ENCODE measurements around the gene TMEM52.

Gene TMEM52

DNA sequence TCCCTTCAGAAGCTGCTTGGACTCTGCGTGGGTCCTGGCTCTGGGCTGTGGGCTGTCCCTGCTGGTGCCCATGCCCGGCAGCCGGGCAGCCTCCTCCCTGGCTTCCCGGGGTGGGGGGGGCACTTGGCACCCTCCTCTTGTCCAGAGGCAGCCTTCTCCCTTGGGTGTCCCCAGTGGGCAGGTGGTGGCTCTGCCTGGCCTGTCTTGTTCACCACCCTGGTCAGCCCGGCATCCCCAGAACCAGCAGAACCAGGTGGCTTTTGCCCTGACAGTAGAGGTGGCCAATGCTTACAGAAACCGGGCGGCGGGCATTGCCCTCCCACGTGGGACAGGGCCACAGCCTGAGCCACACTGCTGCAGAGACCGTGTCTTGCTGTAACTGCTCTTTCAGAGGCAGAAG is 46.5 kb upstream of the TMEM52 start:
- TF ChIP-seq, protein P1, sequence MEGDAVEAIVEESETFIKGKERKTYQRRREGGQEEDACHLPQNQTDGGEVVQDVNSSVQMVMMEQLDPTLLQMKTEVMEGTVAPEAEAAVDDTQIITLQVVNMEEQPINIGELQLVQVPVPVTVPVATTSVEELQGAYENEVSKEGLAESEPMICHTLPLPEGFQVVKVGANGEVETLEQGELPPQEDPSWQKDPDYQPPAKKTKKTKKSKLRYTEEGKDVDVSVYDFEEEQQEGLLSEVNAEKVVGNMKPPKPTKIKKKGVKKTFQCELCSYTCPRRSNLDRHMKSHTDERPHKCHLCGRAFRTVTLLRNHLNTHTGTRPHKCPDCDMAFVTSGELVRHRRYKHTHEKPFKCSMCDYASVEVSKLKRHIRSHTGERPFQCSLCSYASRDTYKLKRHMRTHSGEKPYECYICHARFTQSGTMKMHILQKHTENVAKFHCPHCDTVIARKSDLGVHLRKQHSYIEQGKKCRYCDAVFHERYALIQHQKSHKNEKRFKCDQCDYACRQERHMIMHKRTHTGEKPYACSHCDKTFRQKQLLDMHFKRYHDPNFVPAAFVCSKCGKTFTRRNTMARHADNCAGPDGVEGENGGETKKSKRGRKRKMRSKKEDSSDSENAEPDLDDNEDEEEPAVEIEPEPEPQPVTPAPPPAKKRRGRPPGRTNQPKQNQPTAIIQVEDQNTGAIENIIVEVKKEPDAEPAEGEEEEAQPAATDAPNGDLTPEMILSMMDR (IDR thresholded peaks at IDR 0.05; ENCODE audit: low read depth, low read length), result no peak
- TF ChIP-seq EZH2phosphoT487 (IDR thresholded peaks at IDR 0.05; ENCODE audit: low read depth), result no peak
- no peak overlapping the region for H2AFZ ChIP-seq (ENCODE audit: low read depth, low read length)
- no peaks in the 10 kb centered on the region for H3K4me1 ChIP-seq (ENCODE audit: low read length)
- no peaks in the 10 kb centered on the region for H3K9me3 ChIP-seq (ENCODE audit: insufficient read depth, low read length)
- H3K27ac ChIP-seq (ENCODE audit: low read length), result no peak overlapping the region
- H3K36me3 ChIP-seq (replicated peaks; ENCODE audit: low read depth, low read length), result no peaks in the 10 kb centered on the region
- no peak overlapping the region for H3K4me3 ChIP-seq (ENCODE audit: low read length)
- H3K9ac ChIP-seq (ENCODE audit: low read length), result no peak overlapping the region
- H3K79me2 ChIP-seq (ENCODE audit: low read length), result no peaks in the 10 kb centered on the region
- H3K4me2 ChIP-seq (ENCODE audit: low read length), result no peak overlapping the region
- H4K20me1 ChIP-seq (ENCODE audit: insufficient read depth, low read length), result no peaks in the 10 kb centered on the region
- peaks cover 7% of the 10 kb centered on the region; the same call in 1 of the 2 replicates for H3K27me3 ChIP-seq (ENCODE audit: low read depth, low read length)

DNA sequence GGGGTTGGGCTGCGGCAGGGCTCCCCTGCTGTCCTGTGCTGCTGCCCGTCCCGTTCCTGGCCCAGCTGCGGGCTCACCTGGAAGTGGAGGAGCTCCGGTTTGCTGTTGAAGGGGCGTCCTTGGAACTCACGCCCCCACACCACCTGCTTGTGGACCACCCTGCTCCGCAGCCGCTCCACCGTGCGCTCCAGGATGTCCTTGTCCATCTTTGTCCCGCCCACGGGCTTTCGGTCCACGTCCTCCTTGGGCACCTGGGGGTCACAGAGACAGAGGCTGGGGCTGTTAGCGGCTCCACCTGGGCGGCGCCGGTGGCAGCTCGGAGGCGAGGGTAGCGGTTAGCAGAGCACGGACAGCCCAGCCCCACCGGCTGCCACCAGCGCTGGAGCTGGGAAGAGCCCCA is 45.7 kb upstream of the TMEM52 start:
- H3K36me3 ChIP-seq (replicated peaks; ENCODE audit: low read depth, low read length), result no peaks in the 10 kb centered on the region
- H3K27me3 ChIP-seq (ENCODE audit: low read depth, low read length), result peaks cover 8% of the 10 kb centered on the region; the same call in 1 of the 2 replicates
- H3K9ac ChIP-seq (ENCODE audit: low read length), result no peak overlapping the region
- no peaks in the 10 kb centered on the region for H3K4me1 ChIP-seq (ENCODE audit: low read length)
- H3K79me2 ChIP-seq (ENCODE audit: low read length), result no peaks in the 10 kb centered on the region
- H4K20me1 ChIP-seq (ENCODE audit: insufficient read depth, low read length), result no peaks in the 10 kb centered on the region
- H3K4me2 ChIP-seq (ENCODE audit: low read length), result no peak overlapping the region
- H3K4me3 ChIP-seq (ENCODE audit: low read length), result no peak overlapping the region
- H3K9me3 ChIP-seq (ENCODE audit: insufficient read depth, low read length), result no peaks in the 10 kb centered on the region
- no peak overlapping the region for H3K27ac ChIP-seq (ENCODE audit: low read length)
- TF ChIP-seq EZH2phosphoT487 (IDR thresholded peaks at IDR 0.05; ENCODE audit: low read depth), result no peak
- TF ChIP-seq, protein P1 (IDR thresholded peaks at IDR 0.05; ENCODE audit: low read depth, low read length), result no peak
- H2AFZ ChIP-seq (ENCODE audit: low read depth, low read length), result no peak overlapping the region

DNA sequence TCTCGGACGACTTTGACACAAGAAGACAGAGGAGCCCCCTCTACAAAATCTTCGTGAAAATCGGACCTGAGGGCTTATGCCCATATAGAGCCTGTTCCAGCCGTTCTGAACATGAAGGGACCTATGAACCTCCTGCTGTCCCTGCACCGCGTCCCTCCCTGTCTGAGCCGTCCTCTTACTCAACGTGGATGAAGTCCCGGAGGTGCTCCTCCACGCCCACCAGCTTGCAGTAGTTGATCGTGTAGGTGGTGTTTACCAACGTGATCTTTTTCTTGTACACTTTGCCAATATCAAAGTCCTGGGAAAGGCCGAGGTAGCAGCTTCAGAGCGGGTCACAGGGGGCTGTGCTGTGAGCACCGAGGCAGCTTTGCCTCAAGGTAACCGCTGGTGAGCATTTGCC is 44.5 kb upstream of the TMEM52 start:
- no peaks in the 10 kb centered on the region for H3K79me2 ChIP-seq (ENCODE audit: low read length)
- no peak overlapping the region for H2AFZ ChIP-seq (ENCODE audit: low read depth, low read length)
- no peaks in the 10 kb centered on the region for H4K20me1 ChIP-seq (ENCODE audit: insufficient read depth, low read length)
- no peak overlapping the region for H3K9ac ChIP-seq (ENCODE audit: low read length)
- no peaks in the 10 kb centered on the region for H3K4me1 ChIP-seq (ENCODE audit: low read length)
- no peak overlapping the region for H3K27ac ChIP-seq (ENCODE audit: low read length)
- H3K4me3 ChIP-seq (ENCODE audit: low read length), result no peak overlapping the region
- no peaks in the 10 kb centered on the region for H3K9me3 ChIP-seq (ENCODE audit: insufficient read depth, low read length)
- H3K4me2 ChIP-seq (ENCODE audit: low read length), result no peak overlapping the region
- H3K36me3 ChIP-seq (replicated peaks; ENCODE audit: low read depth, low read length), result no peaks in the 10 kb centered on the region
- TF ChIP-seq, protein P1 (IDR thresholded peaks at IDR 0.05; ENCODE audit: low read depth, low read length), result no peak
- TF ChIP-seq EZH2phosphoT487 (IDR thresholded peaks at IDR 0.05; ENCODE audit: low read depth), result no peak
- peaks cover 8% of the 10 kb centered on the region; the same call in 1 of the 2 replicates for H3K27me3 ChIP-seq (ENCODE audit: low read depth, low read length)

DNA sequence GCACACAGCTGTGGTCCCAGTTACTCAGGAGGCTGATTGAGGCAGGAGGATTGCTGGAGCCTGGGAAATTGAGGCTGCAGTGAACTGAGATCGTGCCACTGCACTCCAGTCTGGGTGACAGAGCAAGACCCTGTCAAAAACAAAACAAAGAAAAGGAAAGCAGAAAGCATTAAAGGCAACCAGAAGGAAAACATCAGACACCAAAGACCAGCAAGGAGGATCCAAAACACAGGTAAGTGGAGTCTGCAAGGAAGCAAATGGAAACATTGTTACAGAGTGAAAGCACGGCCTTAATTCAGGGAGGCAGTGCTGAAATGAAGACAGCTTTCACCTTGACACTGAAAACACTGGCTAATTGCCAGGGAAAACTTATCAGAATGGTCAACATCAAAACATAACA is 43.7 kb upstream of the TMEM52 start:
- Histone ChIP-seq H3K4me1 (ENCODE audit: low read length) (no peaks in the 10 kb centered on the region), H2AFZ (ENCODE audit: low read depth, low read length) (no peak overlapping the region), H3K9me3 (ENCODE audit: insufficient read depth, low read length) (no peaks in the 10 kb centered on the region), H4K20me1 (ENCODE audit: insufficient read depth, low read length) (no peaks in the 10 kb centered on the region), H3K27me3 (ENCODE audit: low read depth, low read length) (peaks cover 8% of the 10 kb centered on the region; the same call in 1 of the 2 replicates), H3K4me2 (ENCODE audit: low read length) (no peak overlapping the region), H3K9ac (ENCODE audit: low read length) (no peak overlapping the region), H3K4me3 (ENCODE audit: low read length) (no peak overlapping the region), H3K27ac (ENCODE audit: low read length) (no peak overlapping the region), H3K36me3 (replicated peaks; ENCODE audit: low read depth, low read length) (no peaks in the 10 kb centered on the region), H3K79me2 (ENCODE audit: low read length) (no peaks in the 10 kb centered on the region)
- no peak for TF ChIP-seq EZH2phosphoT487 (IDR thresholded peaks at IDR 0.05; ENCODE audit: low read depth)
- TF ChIP-seq, protein P1 (IDR thresholded peaks at IDR 0.05; ENCODE audit: low read depth, low read length), result no peak
